GM19372 (cell line): ENCODE data around the gene SPTA1.

ENCODE experiments used
- ATAC-seq: cut with Tn5 transposase; IDR thresholded peaks from one replicate; pipeline ENCODE4 v1.9.1; 2021; ENCODE audit warnings: mild to moderate bottlenecking, low read depth, moderate library complexity; ENCODE audit not compliant: unreplicated experiment

Gene SPTA1

GRCh38 chr1:158687037-158687436, 522 bp upstream of the SPTA1 start:
- ATAC-seq, result no peak

- no peak for ATAC-seq
Measured at GRCh38 chr1:158685085-158685484, 1.4 kb downstream of the SPTA1 start.

- no peak for ATAC-seq
Measured at GRCh38 chr1:158681606-158682005, 4.9 kb downstream of the SPTA1 start.

GRCh38 chr1:158679289-158679688, 7.2 kb downstream of the SPTA1 start:
- no peak for ATAC-seq

- ATAC-seq, result no peak
Measured at GRCh38 chr1:158675563-158676323, 10.8 kb downstream of the SPTA1 start.

- no peak for ATAC-seq
Measured at GRCh38 chr1:158674302-158674701, 12.2 kb downstream of the SPTA1 start.

GRCh38 chr1:158666037-158666436, 20.5 kb downstream of the SPTA1 start:
- no peak for ATAC-seq

- ATAC-seq, result no peak
Measured at GRCh38 chr1:158654571-158654970, 31.9 kb downstream of the SPTA1 start.

- ATAC-seq, result no peak
Measured at GRCh38 chr1:158654086-158654485, 32.4 kb downstream of the SPTA1 start.

GRCh38 chr1:158652721-158653334, 33.7 kb downstream of the SPTA1 start:
- ATAC-seq, result no peak

GRCh38 chr1:158649052-158649451, 37.5 kb downstream of the SPTA1 start:
- no peak for ATAC-seq

GRCh38 chr1:158646465-158646864, 40.0 kb downstream of the SPTA1 start:
- no peak for ATAC-seq

- no peak for ATAC-seq
Measured at GRCh38 chr1:158644449-158644848, 42.1 kb downstream of the SPTA1 start.

- no peak for ATAC-seq
Measured at GRCh38 chr1:158638904-158639303, 47.6 kb downstream of the SPTA1 start.

GRCh38 chr1:158638146-158638545, 48.4 kb downstream of the SPTA1 start:
- no peak for ATAC-seq

GRCh38 chr1:158613764-158614163, 72.8 kb downstream of the SPTA1 start:
- no peak for ATAC-seq

- ATAC-seq, result no peak
Measured at GRCh38 chr1:158611916-158612315, 74.6 kb downstream of the SPTA1 start.

GRCh38 chr1:158607296-158607695, 79.2 kb downstream of the SPTA1 start:
- no peak for ATAC-seq

GRCh38 chr1:158604968-158605367, 81.5 kb downstream of the SPTA1 start, which contains the start of gene OR10Z1:
TSS of gene OR10Z1 (plus strand) at chr1:158605268. CDS start at chr1:158606439, 1,171 bp downstream.
- no peak for ATAC-seq

GRCh38 chr1:158600735-158601134, 85.8 kb downstream of the SPTA1 start:
- no peak for ATAC-seq

GRCh38 chr1:158586942-158587341, 99.6 kb downstream of the SPTA1 start:
- ATAC-seq, result no peak

- ATAC-seq, result no peak
Measured at GRCh38 chr1:158583962-158584361, 102.6 kb downstream of the SPTA1 start.
